H9 (cell line): ENCODE results near the gene USPL1. TPM values are rescaled to one million over a fixed set of nuclear protein-coding genes. Genes with fewer than 3 reads are reported as not detected.

ENCODE experiments used
- DNase-seq: peaks from one replicate; pipeline ENCODE4 v3.0.0-alpha.2; 2017
- H2AFZ ChIP-seq: one replicate; pipeline ENCODE4 v1.6.1; 2013; ENCODE audit warnings: mild to moderate bottlenecking, low read length, control low read depth, moderate library complexity
- H2AK5ac ChIP-seq: 2 replicates; pipeline ENCODE4 v1.6.1; 2013; ENCODE audit warnings: low read length, control low read depth, mixed read lengths; ENCODE audit not compliant: insufficient read length
- H2BK120ac ChIP-seq: one replicate; pipeline ENCODE4 v1.6.1; 2013; ENCODE audit warnings: low read depth, mild to moderate bottlenecking, low read length, control low read depth, inconsistent platforms; ENCODE audit not compliant: poor library complexity, severe bottlenecking
- H2BK12ac ChIP-seq: 2 replicates; pipeline ENCODE4 v1.6.1; 2013; ENCODE audit warnings: low read length, control low read depth, mixed read lengths, low read depth; ENCODE audit not compliant: insufficient read length
- H2BK15ac ChIP-seq: 2 replicates; pipeline ENCODE4 v1.6.1; 2013; ENCODE audit warnings: low read depth, low read length, control low read depth
- H2BK20ac ChIP-seq: one replicate; pipeline ENCODE4 v1.6.1; 2013; ENCODE audit warnings: low read depth, mild to moderate bottlenecking, low read length, control low read depth, inconsistent platforms; ENCODE audit not compliant: poor library complexity, severe bottlenecking
- H2BK5ac ChIP-seq: 2 replicates; pipeline ENCODE4 v1.6.1; 2013; ENCODE audit warnings: low read length, control low read depth, mixed read lengths; ENCODE audit not compliant: insufficient read length
- H3K14ac ChIP-seq: 2 replicates; pipeline ENCODE4 v1.6.1; 2013; ENCODE audit warnings: low read length, control low read depth; ENCODE audit not compliant: insufficient read depth
- H3K18ac ChIP-seq: 2 replicates; pipeline ENCODE4 v1.6.1; 2013; ENCODE audit warnings: low read depth, mild to moderate bottlenecking, mixed read lengths, low read length, control low read depth; ENCODE audit not compliant: insufficient read length
- H3K23ac ChIP-seq: 2 replicates; pipeline ENCODE4 v1.6.1; 2013; ENCODE audit warnings: low read length, control low read depth, mixed read lengths, low read depth; ENCODE audit not compliant: insufficient read length
- H3K23me2 ChIP-seq: 2 replicates; pipeline ENCODE4 v1.6.1; 2013; ENCODE audit warnings: low read depth, mild to moderate bottlenecking, mixed read lengths, low read length, control low read depth; ENCODE audit not compliant: insufficient read length, poor library complexity, severe bottlenecking
- H3K27ac ChIP-seq: 2 replicates; pipeline ENCODE4 v1.5.1; 2013; ENCODE audit warnings: low read length, control low read depth, mixed read lengths, low read depth; ENCODE audit not compliant: insufficient read length
- H3K27me3 ChIP-seq: 2 replicates; pipeline ENCODE4 v1.6.1; 2013; ENCODE audit warnings: low read length, control low read depth, inconsistent platforms; ENCODE audit not compliant: insufficient read depth
- H3K4ac ChIP-seq: 2 replicates; pipeline ENCODE4 v1.6.1; 2013; ENCODE audit warnings: low read depth, mild to moderate bottlenecking, control low read depth, inconsistent platforms, low read length, moderate library complexity
- H3K4me1 ChIP-seq: 2 replicates; pipeline ENCODE4 v1.6.1; 2013; ENCODE audit warnings: low read length, control low read depth, inconsistent platforms; ENCODE audit not compliant: insufficient read depth
- H3K4me2 ChIP-seq: 2 replicates; pipeline ENCODE4 v1.6.1; 2013; ENCODE audit warnings: low read length, control low read depth, mixed read lengths; ENCODE audit not compliant: insufficient read length, insufficient read depth
- H3K56ac ChIP-seq: 2 replicates; pipeline ENCODE4 v1.6.1; 2013; ENCODE audit warnings: low read depth, mild to moderate bottlenecking, mixed read lengths, low read length, control low read depth; ENCODE audit not compliant: insufficient read length
- H3K79me1 ChIP-seq: 2 replicates; pipeline ENCODE4 v1.6.1; 2013; ENCODE audit warnings: low read depth, mild to moderate bottlenecking, moderate library complexity, low read length, control low read depth, inconsistent platforms; ENCODE audit not compliant: insufficient read depth, poor library complexity, severe bottlenecking
- H3K79me2 ChIP-seq: 2 replicates; pipeline ENCODE4 v1.6.1; 2013; ENCODE audit warnings: low read length, control low read depth, inconsistent platforms; ENCODE audit not compliant: insufficient read depth
- H3K9ac ChIP-seq: 2 replicates; pipeline ENCODE4 v1.6.1; 2013; ENCODE audit warnings: low read length, control low read depth, mixed read lengths; ENCODE audit not compliant: insufficient read length; ENCODE audit errors: extremely low read depth
- H3K9me3 ChIP-seq: one replicate; pipeline ENCODE4 v1.6.1; 2013; ENCODE audit warnings: low read depth, low read length, inconsistent platforms; ENCODE audit not compliant: control insufficient read depth
- H3T11ph ChIP-seq: one replicate; pipeline ENCODE4 v1.6.1; 2013; ENCODE audit warnings: mild to moderate bottlenecking, low read length, control low read depth, inconsistent platforms
- H4K20me1 ChIP-seq: one replicate; pipeline ENCODE4 v1.6.1; 2013; ENCODE audit not compliant: control insufficient read depth, insufficient read length, insufficient read depth
- H4K5ac ChIP-seq: 2 replicates; pipeline ENCODE4 v1.6.1; 2013; ENCODE audit warnings: low read depth, mild to moderate bottlenecking, mixed read lengths, low read length, control low read depth; ENCODE audit not compliant: insufficient read length
- H4K8ac ChIP-seq: replicated peaks from 2 replicates; pipeline ENCODE4 v1.6.1; 2013; ENCODE audit warnings: low read length, control low read depth, mixed read lengths, low read depth; ENCODE audit not compliant: insufficient read length
- H4K91ac ChIP-seq: 2 replicates; pipeline ENCODE4 v1.6.1; 2013; ENCODE audit warnings: low read depth, mild to moderate bottlenecking, moderate library complexity, mixed read lengths, low read length, control low read depth; ENCODE audit not compliant: insufficient read length
- H3K27ac Mint-ChIP-seq, 3 experiments: 2 replicates in 2 of 3; 3 replicates in 1 of 3; pipeline ENCODE4 v1.8.0; 2020 to 2021; ENCODE audit warnings: mixed read lengths in 3 of 3, mild to moderate bottlenecking in 1 of 3, moderate library complexity in 1 of 3
- H3K27me3 Mint-ChIP-seq: 2 replicates; pipeline ENCODE4 v1.8.0; 2021; ENCODE audit warnings: low read depth, mild to moderate bottlenecking, moderate library complexity, mixed read lengths
- H3K36me3 Mint-ChIP-seq, 3 experiments: 2 replicates in 2 of 3; 3 replicates in 1 of 3; pipeline ENCODE4 v1.8.0; 2020 to 2021; ENCODE audit warnings: low read depth in 3 of 3, mixed read lengths in 3 of 3; ENCODE audit not compliant: insufficient read depth in 1 of 3
- H3K4me1 Mint-ChIP-seq, 2 experiments: 2 replicates each; pipeline ENCODE4 v1.8.0; 2020; ENCODE audit warnings: mixed read lengths in 2 of 2
- H3K4me3 Mint-ChIP-seq, 2 experiments: 2 replicates in 1 of 2; 3 replicates in 1 of 2; pipeline ENCODE4 v1.8.0; 2020 to 2021; ENCODE audit warnings: mild to moderate bottlenecking in 2 of 2, mixed read lengths in 2 of 2, moderate library complexity in 1 of 2
- H3K9me3 Mint-ChIP-seq, 2 experiments: 2 replicates in 1 of 2; 3 replicates in 1 of 2; pipeline ENCODE4 v1.8.0; 2020; ENCODE audit warnings: mild to moderate bottlenecking in 2 of 2, mixed read lengths in 2 of 2, moderate library complexity in 1 of 2
- WGBS: extraction: QIAGEN DNeasy Blood & Tissue Kit; methylation state at CpG from one replicate; pipeline ENCODE4 v1.1.7; 2013; ENCODE audit warnings: missing lambda C conversion rate, low lambda C conversion rate, mixed read lengths; ENCODE audit not compliant: insufficient read length; ENCODE audit errors: extremely low coverage; 5-methylcytosine and 5-hydroxymethylcytosine counted together
- total RNA-seq: library from RNA; stranded (reverse); gene quantifications from 2 replicates; pipeline ENCODE4 v1.2.1, GENCODE V29; 2021
- TF ChIP-seq, protein P1 (sequence below): fragments of 200-600 bp; sonication (generic); conservative IDR thresholded peaks from 3 replicates; pipeline ENCODE4 v1.8.0; 2021; ENCODE audit warnings: antibody characterized with exemption, mild to moderate bottlenecking

USPL1 gene
- total RNA-seq, 1 experiment from 2014 or later = 17.6 TPM

DNA sequence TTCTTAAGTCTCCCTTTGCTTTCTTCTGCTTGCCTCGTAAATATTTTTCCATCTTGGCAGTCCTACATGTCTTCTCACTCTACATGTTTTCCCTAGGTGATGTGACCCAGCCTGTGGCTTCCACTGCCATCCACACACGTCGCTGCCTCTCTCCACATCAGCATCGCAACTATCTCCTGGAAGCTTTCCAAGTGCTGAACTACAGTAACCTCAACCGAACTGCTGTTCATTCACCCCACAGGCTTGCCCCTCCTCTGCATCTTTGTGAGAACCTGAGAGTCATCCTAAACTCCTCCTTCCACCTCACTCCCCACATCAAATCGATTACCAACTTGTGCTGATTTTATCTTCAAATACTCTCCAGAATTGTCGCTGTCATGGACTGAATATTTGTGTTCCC lies 41.2 kb upstream of the USPL1 start:
- H3K14ac ChIP-seq = no peak overlapping the region
- no peaks in the 10 kb centered on the region for H3K27me3 ChIP-seq
- H2BK5ac ChIP-seq = no peak overlapping the region
- H2AFZ ChIP-seq = no peak overlapping the region
- no peak overlapping the region for H2BK20ac ChIP-seq
- H3K27ac Mint-ChIP-seq = no peak overlapping the region
- H4K8ac ChIP-seq = no peak overlapping the region
- H3K9me3 Mint-ChIP-seq = no peaks in the 10 kb centered on the region
- H3K4me1 ChIP-seq = no peaks in the 10 kb centered on the region; the same call in 1 of the 2 replicates
- H4K20me1 ChIP-seq = no peaks in the 10 kb centered on the region
- no peak overlapping the region for H2BK15ac ChIP-seq
- H2AK5ac ChIP-seq = no peak overlapping the region
- H3K4ac ChIP-seq = no peak overlapping the region
- H4K91ac ChIP-seq = no peak overlapping the region
- no peak overlapping the region for H3K56ac ChIP-seq
- H3K27me3 Mint-ChIP-seq = no peaks in the 10 kb centered on the region
- H3K79me2 ChIP-seq = no peaks in the 10 kb centered on the region
- H3K23me2 ChIP-seq = no peaks in the 10 kb centered on the region
- H3K4me2 ChIP-seq = no peak overlapping the region
- DNase-seq = no peak
- no peak overlapping the region for H2BK120ac ChIP-seq
- H3T11ph ChIP-seq = no peak overlapping the region
- no peak overlapping the region for H3K23ac ChIP-seq
- H3K18ac ChIP-seq = no peak overlapping the region
- H4K5ac ChIP-seq = no peak overlapping the region
- H3K79me1 ChIP-seq = no peaks in the 10 kb centered on the region
- no peak overlapping the region for H3K27ac ChIP-seq
- no peak overlapping the region for H2BK12ac ChIP-seq
- H3K9me3 ChIP-seq = no peaks in the 10 kb centered on the region
- no CpG with 5 or more reads among the region's 7 CpGs for WGBS
- TF ChIP-seq, protein P1, sequence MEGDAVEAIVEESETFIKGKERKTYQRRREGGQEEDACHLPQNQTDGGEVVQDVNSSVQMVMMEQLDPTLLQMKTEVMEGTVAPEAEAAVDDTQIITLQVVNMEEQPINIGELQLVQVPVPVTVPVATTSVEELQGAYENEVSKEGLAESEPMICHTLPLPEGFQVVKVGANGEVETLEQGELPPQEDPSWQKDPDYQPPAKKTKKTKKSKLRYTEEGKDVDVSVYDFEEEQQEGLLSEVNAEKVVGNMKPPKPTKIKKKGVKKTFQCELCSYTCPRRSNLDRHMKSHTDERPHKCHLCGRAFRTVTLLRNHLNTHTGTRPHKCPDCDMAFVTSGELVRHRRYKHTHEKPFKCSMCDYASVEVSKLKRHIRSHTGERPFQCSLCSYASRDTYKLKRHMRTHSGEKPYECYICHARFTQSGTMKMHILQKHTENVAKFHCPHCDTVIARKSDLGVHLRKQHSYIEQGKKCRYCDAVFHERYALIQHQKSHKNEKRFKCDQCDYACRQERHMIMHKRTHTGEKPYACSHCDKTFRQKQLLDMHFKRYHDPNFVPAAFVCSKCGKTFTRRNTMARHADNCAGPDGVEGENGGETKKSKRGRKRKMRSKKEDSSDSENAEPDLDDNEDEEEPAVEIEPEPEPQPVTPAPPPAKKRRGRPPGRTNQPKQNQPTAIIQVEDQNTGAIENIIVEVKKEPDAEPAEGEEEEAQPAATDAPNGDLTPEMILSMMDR = no peak
- no peak overlapping the region for H3K4me3 Mint-ChIP-seq
- H3K4me1 Mint-ChIP-seq = peaks cover 7 to 8% of the 10 kb centered on the region in 2 experiments
- no peak overlapping the region for H3K9ac ChIP-seq
- no peaks in the 10 kb centered on the region for H3K36me3 Mint-ChIP-seq
